Activated naive CD8-positive, alpha-beta T cell treated with anti-CD3 and anti-CD28 coated beads for 36 hours (primary cell): ENCODE data around the gene ZSWIM3. TPM values are rescaled to one million over a fixed set of nuclear protein-coding genes. Genes with fewer than 3 reads are reported as not detected.
"Not testable (repeated sequence)": the region's sequence is repeated elsewhere in the genome, so short reads cannot be mapped to it uniquely, and the experiment has no call there.

Experiments
- DNase-seq: peaks from one replicate; pipeline ENCODE4 v3.0.0; 2021
- H3K27ac Mint-ChIP-seq: one replicate; pipeline ENCODE4 v1.8.0; 2022; ENCODE audit warnings: mild to moderate bottlenecking, moderate library complexity, mixed read lengths
- H3K27me3 Mint-ChIP-seq: one replicate; pipeline ENCODE4 v1.8.0; 2022; ENCODE audit warnings: mild to moderate bottlenecking, mixed read lengths
- H3K36me3 Mint-ChIP-seq: one replicate; pipeline ENCODE4 v1.8.0; 2021; ENCODE audit warnings: mild to moderate bottlenecking, mixed read lengths
- H3K4me1 Mint-ChIP-seq: one replicate; pipeline ENCODE4 v1.8.0; 2021; ENCODE audit warnings: mixed read lengths
- H3K4me3 Mint-ChIP-seq: one replicate; pipeline ENCODE4 v1.8.0; 2022; ENCODE audit warnings: mild to moderate bottlenecking, moderate library complexity, mixed read lengths
- H3K9me3 Mint-ChIP-seq: one replicate; pipeline ENCODE4 v1.8.0; 2022; ENCODE audit warnings: mixed read lengths
- total RNA-seq, 2 experiments: library from RNA; stranded (reverse); gene quantifications; one replicate each; pipeline ENCODE4 v1.2.3, GENCODE V29; 2021

ZSWIM3 gene
- total RNA-seq, 2 experiments from 2014 or later = 3.5 to 3.8 TPM

DNA sequence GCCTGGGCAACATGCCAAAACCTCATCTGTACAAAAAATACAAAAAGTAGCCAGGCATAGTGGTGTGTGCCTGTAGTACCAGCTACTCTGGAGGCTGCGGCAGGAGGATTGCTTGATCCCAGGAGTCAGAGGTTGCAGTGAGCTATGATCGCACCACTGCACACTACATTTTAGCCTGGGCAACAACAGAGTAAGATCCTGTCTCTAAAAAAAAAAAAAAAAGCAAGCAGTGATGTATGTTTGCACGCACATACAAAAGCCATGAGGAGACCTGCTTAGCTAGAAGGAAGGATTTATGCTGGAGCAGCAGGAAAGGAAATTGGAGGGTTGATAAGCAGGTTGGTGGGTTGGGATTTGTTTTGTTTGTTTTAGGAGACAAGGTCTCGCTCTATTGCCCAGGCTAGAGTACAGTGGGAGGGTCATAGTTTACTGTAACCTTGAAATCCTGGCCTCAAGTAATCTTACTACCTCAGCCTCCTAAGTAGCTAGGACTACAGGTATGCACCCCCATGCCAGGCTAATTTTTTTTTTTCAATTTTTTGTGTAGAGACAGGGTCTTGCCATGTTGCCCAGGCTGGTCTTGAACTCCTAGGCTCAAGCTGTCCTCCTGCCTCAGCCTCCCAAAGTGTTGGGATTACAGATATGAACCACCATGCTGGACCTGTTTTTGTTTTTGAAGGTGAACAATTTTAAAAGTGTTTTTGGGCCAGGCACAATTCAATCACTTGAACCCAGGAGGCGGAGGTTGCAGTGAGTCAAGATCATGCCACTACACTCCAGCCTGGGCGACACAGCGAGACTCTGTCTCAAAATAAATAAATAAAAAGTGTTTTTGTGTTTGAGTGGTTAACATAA lies 4.0 kb downstream of the ZSWIM3 start:
- DNase-seq = no peak
- no peaks in the 10 kb centered on the region for H3K27me3 Mint-ChIP-seq
- H3K4me3 Mint-ChIP-seq = no peak overlapping the region
- H3K27ac Mint-ChIP-seq = no peak overlapping the region
- peaks cover 8% of the 10 kb centered on the region for H3K36me3 Mint-ChIP-seq
- H3K4me1 Mint-ChIP-seq = peaks cover 24% of the 10 kb centered on the region
- H3K9me3 Mint-ChIP-seq = no peaks in the 10 kb centered on the region

GRCh38 chr20:45863543-45864470 lies 6.4 kb downstream of the ZSWIM3 start:
- H3K27ac Mint-ChIP-seq = no peak overlapping the region
- H3K27me3 Mint-ChIP-seq = no peaks in the 10 kb centered on the region
- H3K4me1 Mint-ChIP-seq = peaks cover 10% of the 10 kb centered on the region
- no peak overlapping the region for H3K4me3 Mint-ChIP-seq
- peaks cover 8% of the 10 kb centered on the region for H3K36me3 Mint-ChIP-seq
- no peaks in the 10 kb centered on the region for H3K9me3 Mint-ChIP-seq
- DNase-seq = no peak

GRCh38 chr20:45866454-45866853 lies 9.0 kb downstream of the ZSWIM3 start:
- Mint-ChIP-seq H3K27ac (no peak overlapping the region), H3K27me3 (no peaks in the 10 kb centered on the region), H3K4me1 (no peaks in the 10 kb centered on the region), H3K36me3 (peaks cover 2% of the 10 kb centered on the region), H3K4me3 (no peak overlapping the region), H3K9me3 (no peaks in the 10 kb centered on the region)
- DNase-seq = no peak

- Mint-ChIP-seq H3K27ac (no peak overlapping the region), H3K4me3 (no peak overlapping the region), H3K27me3 (no peaks in the 10 kb centered on the region), H3K4me1 (no peaks in the 10 kb centered on the region), H3K9me3 (no peaks in the 10 kb centered on the region), H3K36me3 (peaks cover 2% of the 10 kb centered on the region)
- no peak for DNase-seq
These were observed 9.9 kb downstream of the ZSWIM3 start for GRCh38 chr20:45867136-45867818.

DNA sequence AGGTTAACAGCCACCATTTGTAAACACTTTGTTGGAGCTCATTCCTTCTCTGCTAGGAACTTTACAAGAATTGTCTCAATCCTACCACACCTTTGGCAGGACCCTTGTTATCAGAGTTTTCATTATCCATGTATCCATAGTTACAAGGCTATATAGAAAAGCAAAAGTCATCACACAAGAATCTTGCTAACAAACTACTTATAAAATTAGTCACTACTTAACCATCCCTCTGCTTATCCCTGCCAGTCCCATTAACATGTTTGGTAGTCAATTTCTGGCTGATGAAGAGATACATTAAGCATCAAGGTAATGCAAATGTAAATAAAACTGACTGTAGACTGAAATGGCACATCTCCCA lies 10.4 kb downstream of the ZSWIM3 start:
- H3K27ac Mint-ChIP-seq = no peak overlapping the region
- no peak for DNase-seq
- H3K9me3 Mint-ChIP-seq = no peaks in the 10 kb centered on the region
- H3K36me3 Mint-ChIP-seq = peaks cover 2% of the 10 kb centered on the region
- H3K4me1 Mint-ChIP-seq = no peaks in the 10 kb centered on the region
- H3K4me3 Mint-ChIP-seq = no peak overlapping the region
- H3K27me3 Mint-ChIP-seq = no peaks in the 10 kb centered on the region

DNA sequence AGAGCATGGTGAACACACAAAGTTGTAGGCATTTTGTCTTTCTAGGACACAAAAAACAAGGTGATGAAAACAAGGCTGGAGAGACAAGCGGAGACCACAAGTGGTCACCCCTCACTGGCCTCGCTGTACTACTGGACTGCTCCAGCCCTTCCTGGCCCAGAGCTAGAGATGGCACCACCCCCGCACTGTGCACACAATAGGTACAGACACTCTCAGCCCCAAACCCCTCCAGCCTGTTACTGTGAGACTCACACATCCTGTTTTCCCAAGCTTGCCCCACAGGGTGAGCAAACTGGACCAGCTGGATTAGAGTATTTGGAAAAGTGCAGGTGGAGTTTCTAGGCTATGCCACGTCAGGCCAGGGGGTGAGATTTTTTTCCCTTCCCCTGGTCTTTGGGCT lies 15.2 kb downstream of the ZSWIM3 start:
- Mint-ChIP-seq H3K27me3 (no peaks in the 10 kb centered on the region), H3K36me3 (no peaks in the 10 kb centered on the region), H3K9me3 (no peaks in the 10 kb centered on the region), H3K4me1 (no peaks in the 10 kb centered on the region), H3K4me3 (no peak overlapping the region), H3K27ac (no peak overlapping the region)
- no peak for DNase-seq

DNA sequence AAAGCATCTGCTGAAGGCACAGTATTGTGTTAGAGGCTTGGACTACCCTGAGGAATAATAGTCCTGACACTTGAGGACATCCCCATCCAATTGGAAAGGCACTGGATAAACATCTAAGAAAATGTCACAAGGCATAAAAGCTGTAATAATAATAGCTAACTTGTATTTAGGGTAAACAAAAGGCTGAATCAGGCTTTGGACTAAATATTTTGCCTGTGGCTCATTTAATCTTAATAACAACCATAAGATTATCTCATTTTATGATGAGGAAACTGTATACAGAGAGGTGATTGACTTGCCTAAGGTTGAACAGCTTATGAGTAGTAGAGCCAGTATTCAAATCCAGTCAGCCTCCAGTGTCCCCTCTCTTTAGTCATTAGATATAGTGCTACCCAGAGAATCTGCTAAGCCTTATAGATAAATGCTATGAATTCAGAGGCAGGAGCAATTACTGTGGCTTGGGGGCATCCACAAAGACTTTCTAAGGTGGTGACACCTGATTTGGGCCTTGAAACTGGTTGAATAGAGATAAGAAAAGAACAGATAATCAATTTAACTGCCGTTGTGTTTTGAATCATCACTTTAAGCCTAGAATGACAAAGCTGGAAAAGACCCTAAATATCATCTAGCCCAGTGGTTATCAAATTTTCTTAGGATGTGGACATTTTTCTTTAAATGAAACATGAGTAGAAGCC lies 16.1 kb downstream of the ZSWIM3 start:
- H3K4me3 Mint-ChIP-seq = no peak overlapping the region
- no peaks in the 10 kb centered on the region for H3K4me1 Mint-ChIP-seq
- no peaks in the 10 kb centered on the region for H3K9me3 Mint-ChIP-seq
- H3K27ac Mint-ChIP-seq = no peak overlapping the region
- no peaks in the 10 kb centered on the region for H3K36me3 Mint-ChIP-seq
- H3K27me3 Mint-ChIP-seq = no peaks in the 10 kb centered on the region
- no peak for DNase-seq

- H3K27me3 Mint-ChIP-seq, H3K9me3 Mint-ChIP-seq, H3K36me3 Mint-ChIP-seq, H3K4me1 Mint-ChIP-seq, DNase-seq, H3K4me3 Mint-ChIP-seq, H3K27ac Mint-ChIP-seq: not testable (repeated sequence)
These were observed 16.7 kb downstream of the ZSWIM3 start for GRCh38 chr20:45874104-45874481.

DNA sequence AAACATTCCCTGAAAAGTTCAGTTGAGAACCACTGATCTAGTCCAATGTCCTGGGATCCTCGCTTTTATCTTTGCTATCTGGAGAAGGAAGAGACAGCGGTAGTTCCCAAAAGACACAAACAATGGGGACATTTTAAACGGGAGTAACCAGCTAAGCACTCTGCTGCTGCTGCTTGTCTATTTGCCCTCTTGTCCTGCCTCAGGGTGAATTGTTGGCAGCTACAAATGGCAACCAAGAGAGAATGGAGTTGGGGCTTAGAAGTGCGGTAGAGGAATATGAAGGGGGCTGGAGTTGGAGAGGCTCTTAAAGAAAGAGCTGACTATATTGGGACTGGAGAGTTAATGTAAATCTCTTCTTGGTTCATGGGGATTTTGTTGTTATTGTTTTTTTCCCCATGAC lies 17.2 kb downstream of the ZSWIM3 start:
- DNase-seq = no peak
- Mint-ChIP-seq H3K27ac (no peak overlapping the region), H3K4me3 (no peak overlapping the region), H3K36me3 (no peaks in the 10 kb centered on the region), H3K27me3 (no peaks in the 10 kb centered on the region), H3K4me1 (no peaks in the 10 kb centered on the region), H3K9me3 (no peaks in the 10 kb centered on the region)

DNA sequence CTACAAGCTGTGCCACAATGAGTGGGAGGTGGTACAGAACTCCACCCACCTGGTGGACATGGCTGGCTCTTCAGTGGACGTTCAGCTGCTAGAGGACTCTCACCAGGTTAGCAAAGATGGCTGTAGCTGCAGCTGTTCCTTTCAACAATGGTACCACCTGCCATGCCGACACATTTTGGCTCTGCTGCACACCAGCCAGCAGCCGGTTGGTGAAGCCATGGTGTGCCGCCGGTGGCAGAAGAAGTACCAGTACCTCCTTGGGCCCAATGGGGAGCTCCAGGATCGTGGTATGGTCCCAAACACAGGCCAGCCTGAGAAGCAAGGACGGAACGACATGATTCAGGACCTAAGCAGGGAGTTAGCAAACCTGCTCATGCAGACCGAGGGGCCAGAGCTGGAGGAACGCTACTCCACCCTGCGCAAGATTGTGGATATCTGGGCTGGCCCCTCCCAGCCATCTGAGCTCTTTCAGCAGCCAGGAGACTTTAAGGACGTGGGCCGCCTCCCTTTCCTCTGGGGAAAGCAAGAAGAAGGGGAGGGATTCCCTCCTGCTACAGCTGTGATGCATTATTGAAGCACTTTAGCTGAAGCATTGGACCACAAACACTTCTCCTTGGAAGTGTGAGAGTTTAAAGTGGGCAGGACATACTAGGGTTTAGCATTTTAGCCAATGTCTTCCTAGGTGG lies 20.8 kb downstream of the ZSWIM3 start:
- H3K27me3 Mint-ChIP-seq = no peaks in the 10 kb centered on the region
- H3K36me3 Mint-ChIP-seq = peaks cover 13% of the 10 kb centered on the region
- no peak for DNase-seq
- no peak overlapping the region for H3K4me3 Mint-ChIP-seq
- no peak overlapping the region for H3K27ac Mint-ChIP-seq
- H3K4me1 Mint-ChIP-seq = peaks cover 18% of the 10 kb centered on the region
- H3K9me3 Mint-ChIP-seq = no peaks in the 10 kb centered on the region

DNA sequence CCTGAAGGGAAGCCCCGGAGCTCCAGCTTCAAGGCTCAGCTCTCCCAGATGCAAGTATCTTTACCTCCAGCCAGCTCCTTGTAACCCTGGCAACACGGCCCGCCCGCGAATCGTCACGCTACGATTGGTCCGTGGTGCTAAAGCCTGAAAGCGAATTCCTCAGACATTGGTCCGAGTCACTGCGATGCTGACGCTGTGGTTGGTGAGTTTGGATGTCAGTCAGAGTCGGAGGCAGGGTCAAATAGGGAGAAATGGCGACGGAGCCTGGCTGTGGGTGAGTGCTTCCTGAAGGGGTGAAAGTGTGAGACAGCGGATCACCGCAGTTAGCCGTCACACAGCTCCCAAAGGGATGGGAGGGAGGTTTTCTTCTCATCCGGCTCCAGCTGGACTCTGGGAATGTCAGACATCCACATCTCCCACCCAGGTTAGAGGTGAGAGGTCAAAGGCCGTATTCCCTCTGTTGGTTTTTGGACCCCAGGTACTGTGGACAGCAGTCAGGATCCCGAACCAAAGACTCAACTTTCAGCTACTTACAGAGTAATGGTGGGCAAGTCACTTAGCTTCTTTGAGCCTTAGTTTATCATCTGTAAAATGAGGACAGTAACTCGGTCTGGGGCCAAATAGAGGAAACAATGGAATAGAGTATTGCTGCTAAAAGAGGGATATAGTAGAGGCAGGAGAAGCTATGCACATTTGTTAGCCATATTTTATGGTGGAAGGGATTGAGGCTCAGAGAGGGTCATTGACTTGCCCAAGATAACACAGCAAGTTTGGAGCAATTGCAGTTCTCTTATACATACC lies 23.8 kb downstream of the ZSWIM3 start, which contains the start of gene ZSWIM1:
Gene ZSWIM1, plus strand, starts transcription at position 240 of the 801 bp plus-strand sequence. CDS start 1,366 bp downstream, outside the sequence.
- Mint-ChIP-seq H3K27me3 (no peaks in the 10 kb centered on the region), H3K27ac (peak within 1 kb of the TSS; percentile 94), H3K9me3 (no peaks in the 10 kb centered on the region), H3K4me3 (peak within 1 kb of the TSS; percentile 94), H3K36me3 (peaks cover 21% of the 10 kb centered on the region), H3K4me1 (peaks cover 40% of the 10 kb centered on the region)
- peak; percentile 97 for DNase-seq

DNA sequence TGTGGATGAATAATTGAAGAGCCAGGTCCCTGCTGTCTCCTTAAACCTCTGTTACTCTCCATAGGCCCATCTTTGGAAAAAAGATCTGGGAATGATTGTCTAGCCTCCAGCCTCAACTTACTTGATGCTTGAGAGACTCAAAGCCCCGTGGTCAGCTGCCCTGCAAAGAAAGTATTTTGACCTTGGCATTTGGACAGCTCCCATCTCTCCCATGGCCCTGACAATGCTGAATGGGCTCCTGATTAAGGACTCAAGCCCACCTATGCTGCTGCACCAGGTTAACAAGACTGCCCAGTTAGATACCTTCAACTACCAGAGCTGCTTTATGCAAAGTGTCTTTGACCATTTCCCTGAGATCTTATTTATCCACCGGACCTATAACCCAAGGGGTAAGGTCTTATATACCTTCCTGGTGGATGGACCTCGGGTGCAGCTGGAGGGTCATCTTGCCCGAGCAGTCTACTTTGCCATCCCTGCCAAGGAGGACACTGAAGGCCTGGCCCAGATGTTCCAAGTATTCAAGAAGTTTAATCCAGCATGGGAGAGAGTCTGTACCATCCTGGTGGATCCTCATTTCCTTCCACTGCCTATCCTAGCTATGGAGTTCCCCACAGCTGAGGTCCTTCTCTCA lies 25.2 kb downstream of the ZSWIM3 start:
- H3K4me1 Mint-ChIP-seq = peaks cover 44% of the 10 kb centered on the region
- H3K27me3 Mint-ChIP-seq = no peaks in the 10 kb centered on the region
- H3K9me3 Mint-ChIP-seq = no peaks in the 10 kb centered on the region
- peaks cover 21% of the 10 kb centered on the region for H3K36me3 Mint-ChIP-seq
- peak overlapping the region; percentile 60 for H3K27ac Mint-ChIP-seq
- H3K4me3 Mint-ChIP-seq = peak overlapping the region; percentile 54
- DNase-seq = no peak

- no peaks in the 10 kb centered on the region for H3K9me3 Mint-ChIP-seq
- peaks cover 44% of the 10 kb centered on the region for H3K4me1 Mint-ChIP-seq
- DNase-seq = no peak
- peak overlapping the region; percentile 60 for H3K27ac Mint-ChIP-seq
- H3K4me3 Mint-ChIP-seq = peak overlapping the region; percentile 8
- no peaks in the 10 kb centered on the region for H3K27me3 Mint-ChIP-seq
- H3K36me3 Mint-ChIP-seq = peaks cover 21% of the 10 kb centered on the region
These were observed 25.7 kb downstream of the ZSWIM3 start for GRCh38 chr20:45883100-45883469.
